ENCODE results near the gene HNF4A. TPM values are rescaled to one million over a fixed set of nuclear protein-coding genes. Genes with fewer than 3 reads are reported as not detected.
"Not testable (repeated sequence)": the region's sequence is repeated elsewhere in the genome, so short reads cannot be mapped to it uniquely, and the experiment has no call there.

Gene HNF4A
- total RNA-seq, 2 donors from 2014 or later: 0.78 TPM; not detected in 1

DNA sequence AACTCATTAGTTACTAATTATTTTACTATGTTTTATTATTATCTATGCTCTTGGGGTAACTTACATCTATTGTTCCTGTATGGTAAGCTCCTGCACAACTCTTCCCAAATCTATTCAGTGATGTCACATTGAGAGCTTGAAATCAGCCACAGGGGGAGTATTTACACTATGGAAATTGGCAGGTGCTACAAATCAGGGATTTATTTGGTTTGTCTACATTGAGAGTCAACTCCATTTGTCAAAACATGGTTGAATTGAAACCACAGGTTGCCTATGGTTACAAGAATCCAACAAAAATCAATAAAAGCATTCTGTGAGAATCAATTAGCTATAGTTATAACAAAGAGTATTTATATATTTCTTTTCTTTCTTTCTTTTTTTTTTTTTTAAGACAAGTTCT, 40.6 kb upstream of the HNF4A start:
- DNase-seq (ENCODE audit: low spot score) (no peak), ATAC-seq (ENCODE audit: insufficient number of reproducible peaks, low FRiP score, low read depth) (no peak)
- TF ChIP-seq CTCF (IDR thresholded peaks at IDR 0.05): no peak
- Histone ChIP-seq H3K9me3 (no peaks in the 10 kb centered on the region), H3K27ac (no peak overlapping the region), H3K27me3 (replicated peaks; ENCODE audit: insufficient read depth) (no peaks in the 10 kb centered on the region), H3K36me3 (no peaks in the 10 kb centered on the region), H3K4me3 (no peak overlapping the region), H3K4me1 (ENCODE audit: control insufficient read depth in 1 of 2, low read depth in 2 of 2) (peaks cover 5 to 6% of the 10 kb centered on the region in 2 donors)

- DNase-seq (ENCODE audit: low spot score) (no peak), ATAC-seq (ENCODE audit: insufficient number of reproducible peaks, low FRiP score, low read depth) (no peak)
- Histone ChIP-seq H3K4me3 (no peak overlapping the region), H3K9me3 (no peaks in the 10 kb centered on the region), H3K27me3 (replicated peaks; ENCODE audit: insufficient read depth) (no peaks in the 10 kb centered on the region), H3K4me1 (ENCODE audit: control insufficient read depth in 1 of 2, low read depth in 2 of 2) (no peaks in the 10 kb centered on the region), H3K36me3 (no peaks in the 10 kb centered on the region), H3K27ac (no peak overlapping the region)
- TF ChIP-seq CTCF (IDR thresholded peaks at IDR 0.05): no peak
Measured at GRCh38 chr20:44319839-44320422, 35.6 kb upstream of the HNF4A start.

DNA sequence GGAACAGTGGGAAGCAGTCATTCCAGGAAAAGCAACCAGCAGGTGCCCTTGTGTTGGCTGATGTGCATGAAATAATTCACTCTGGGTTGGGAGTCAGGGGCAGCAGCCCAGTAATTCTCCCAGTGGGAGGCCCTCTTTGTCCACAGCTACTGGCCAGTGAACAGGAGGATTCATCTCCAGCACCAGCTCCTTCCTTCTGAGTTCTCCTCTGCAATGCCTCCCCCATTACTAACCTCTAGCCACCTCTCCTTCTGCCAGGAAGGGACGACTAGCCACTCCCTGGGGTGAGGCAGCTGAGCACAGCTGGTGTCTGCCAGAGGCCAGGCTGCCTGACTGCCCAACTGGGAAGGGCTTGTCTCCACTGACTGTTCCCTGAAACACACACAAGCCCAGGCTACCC, 31.2 kb upstream of the HNF4A start:
- no peak overlapping the region for H3K4me3 ChIP-seq
- peaks cover 3 to 6% of the 10 kb centered on the region in 2 donors for H3K4me1 ChIP-seq (ENCODE audit: control insufficient read depth in 1 of 2, low read depth in 2 of 2)
- TF ChIP-seq CTCF (IDR thresholded peaks at IDR 0.05): no peak
- no peaks in the 10 kb centered on the region for H3K27me3 ChIP-seq (replicated peaks; ENCODE audit: insufficient read depth)
- ATAC-seq (ENCODE audit: insufficient number of reproducible peaks, low FRiP score, low read depth) (no peak), DNase-seq (ENCODE audit: low spot score) (no peak)
- H3K36me3 ChIP-seq: no peaks in the 10 kb centered on the region
- H3K9me3 ChIP-seq: no peaks in the 10 kb centered on the region
- no peak overlapping the region for H3K27ac ChIP-seq

DNA sequence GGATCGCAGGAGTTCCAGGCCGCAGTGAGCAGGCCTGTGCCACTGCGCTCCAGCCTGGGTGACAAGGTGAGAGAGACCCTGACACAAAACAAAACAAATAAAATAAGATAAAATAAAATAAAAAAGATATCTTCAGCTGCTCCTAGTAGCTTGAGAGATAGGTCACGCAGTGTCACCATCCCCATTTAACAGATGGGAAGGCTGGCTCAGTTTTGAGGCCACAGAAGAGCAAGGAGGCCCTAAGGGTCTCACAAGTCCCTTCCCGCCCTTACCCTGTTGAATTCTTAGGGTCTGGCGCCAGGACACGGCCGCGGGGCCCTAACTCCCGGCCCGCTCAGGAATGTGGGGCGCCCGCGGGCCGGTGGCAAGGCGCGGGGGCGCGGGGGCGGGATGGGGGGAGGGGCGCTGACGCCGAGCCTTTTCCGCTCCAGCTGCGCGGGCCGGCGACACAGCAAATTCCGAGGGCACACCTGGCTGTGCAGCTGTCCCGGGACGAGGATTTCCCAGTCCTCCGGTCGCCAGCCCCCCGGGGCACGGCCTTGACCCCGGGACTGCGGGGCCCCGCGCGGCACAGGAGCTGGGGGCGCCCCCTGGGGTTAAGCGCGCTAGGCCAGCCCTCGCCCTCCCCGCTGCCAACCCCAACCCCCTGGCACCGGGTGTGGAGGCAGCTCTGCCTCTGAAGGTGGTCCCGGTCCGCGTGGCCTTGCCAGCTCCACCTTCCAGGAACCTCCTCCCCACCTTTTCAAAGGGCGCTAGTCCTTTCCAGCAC, 28.9 kb upstream of the HNF4A start:
- ATAC-seq (ENCODE audit: insufficient number of reproducible peaks, low FRiP score, low read depth) (no peak), DNase-seq (ENCODE audit: low spot score) (no peak)
- peaks cover 3 to 6% of the 10 kb centered on the region in 2 donors for H3K4me1 ChIP-seq (ENCODE audit: control insufficient read depth in 1 of 2, low read depth in 2 of 2)
- H3K27ac ChIP-seq: no peak overlapping the region
- H3K36me3 ChIP-seq: no peaks in the 10 kb centered on the region
- no peaks in the 10 kb centered on the region for H3K27me3 ChIP-seq (replicated peaks; ENCODE audit: insufficient read depth)
- peak overlapping the region; percentile 53 for H3K4me3 ChIP-seq
- TF ChIP-seq CTCF (IDR thresholded peaks at IDR 0.05): no peak
- H3K9me3 ChIP-seq: no peaks in the 10 kb centered on the region

DNA sequence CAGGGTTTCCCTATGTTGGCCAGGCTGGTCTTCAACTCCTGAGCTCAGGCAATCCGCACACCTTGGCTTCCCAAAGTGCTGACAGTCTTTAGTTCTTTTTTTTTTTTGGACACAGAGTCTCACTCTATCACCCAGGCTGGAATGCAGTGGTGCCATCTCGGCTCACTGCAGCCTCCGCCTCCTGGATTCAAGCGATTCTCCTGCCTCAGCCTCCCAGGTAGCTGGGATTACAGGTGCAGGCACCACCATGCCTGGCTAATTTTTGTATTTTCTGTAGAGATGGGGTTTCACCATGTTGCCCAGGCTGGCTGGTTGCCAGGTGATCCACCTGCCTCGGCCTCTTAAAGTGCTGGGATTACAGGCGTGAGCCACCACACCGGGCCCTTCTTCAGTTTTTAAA, 27.8 kb upstream of the HNF4A start:
- ATAC-seq (ENCODE audit: insufficient number of reproducible peaks, low FRiP score, low read depth); DNase-seq (ENCODE audit: low spot score); H3K36me3 ChIP-seq; H3K4me3 ChIP-seq; H3K9me3 ChIP-seq; H3K27ac ChIP-seq; H3K27me3 ChIP-seq (replicated peaks; ENCODE audit: insufficient read depth); H3K4me1 ChIP-seq (ENCODE audit: control insufficient read depth in 1 of 2, low read depth in 2 of 2): not testable (repeated sequence)
